Fibroblast of skin of scalp (primary cell): Measurements from ENCODE around the gene RFWD3.

ENCODE experiments used
- DNase-seq: peaks from one replicate; pipeline ENCODE4 v3.0.0-alpha.2; 2013

The RFWD3 gene

GRCh38 chr16:74622005-74622404, 44.7 kb downstream of the RFWD3 start:
- DNase-seq = no peak

GRCh38 chr16:74617206-74617788, 49.4 kb downstream of the RFWD3 start:
- DNase-seq = no peak

- DNase-seq = peak; percentile 74
These were observed 55.0 kb downstream of the RFWD3 start for GRCh38 chr16:74611721-74612120.

- DNase-seq = no peak
These were observed 57.7 kb downstream of the RFWD3 start for GRCh38 chr16:74608944-74609343.

GRCh38 chr16:74608381-74608780, 58.3 kb downstream of the RFWD3 start:
- no peak for DNase-seq

- peak; percentile 25 for DNase-seq
These were observed 58.7 kb downstream of the RFWD3 start for GRCh38 chr16:74607962-74608356.

GRCh38 chr16:74607310-74607961, 59.2 kb downstream of the RFWD3 start:
- no peak for DNase-seq

GRCh38 chr16:74606521-74607309, 60.0 kb downstream of the RFWD3 start, which contains the start of gene GLG1:
GLG1 (minus strand) TSS chr16:74607114; CDS start chr16:74607094, 20 bp downstream.
- peak; percentile 93 for DNase-seq

GRCh38 chr16:74605746-74606520, 60.7 kb downstream of the RFWD3 start:
- DNase-seq = peak; percentile 30

- no peak for DNase-seq
These were observed 61.3 kb downstream of the RFWD3 start for GRCh38 chr16:74605332-74605731.

GRCh38 chr16:74603848-74604247, 62.8 kb downstream of the RFWD3 start:
- no peak for DNase-seq

GRCh38 chr16:74601126-74601871, 65.4 kb downstream of the RFWD3 start:
- DNase-seq = no peak

- DNase-seq = no peak
These were observed 70.1 kb downstream of the RFWD3 start for GRCh38 chr16:74596586-74596985.

- no peak for DNase-seq
These were observed 73.8 kb downstream of the RFWD3 start for GRCh38 chr16:74592847-74593246.

GRCh38 chr16:74591876-74592650, 74.6 kb downstream of the RFWD3 start:
- no peak for DNase-seq

GRCh38 chr16:74586948-74587347, 79.7 kb downstream of the RFWD3 start:
- DNase-seq = no peak

- DNase-seq = no peak
These were observed 80.7 kb downstream of the RFWD3 start for GRCh38 chr16:74585846-74586443.

GRCh38 chr16:74583926-74584666, 82.6 kb downstream of the RFWD3 start:
- DNase-seq = peak; percentile 64

- peak; percentile 34 for DNase-seq
These were observed 83.7 kb downstream of the RFWD3 start for GRCh38 chr16:74582970-74583369.

- no peak for DNase-seq
These were observed 85.8 kb downstream of the RFWD3 start for GRCh38 chr16:74580833-74581232.
